ENCODE data around the gene PLIN4. TPM values are rescaled to one million over a fixed set of nuclear protein-coding genes. Genes with fewer than 3 reads are reported as not detected.

Gene PLIN4
- total RNA-seq, 2 experiments from 2014 or later = 0.05 TPM; not detected in 1

GRCh38 chr19:4495471-4495870 lies 22.8 kb downstream of the PLIN4 start:
- intact Hi-C loops (cut with micrococcal nuclease) = no loop called here
- Mint-ChIP-seq H3K27ac (no peak overlapping the region), H3K36me3 (ENCODE audit: low read depth) (no peaks in the 10 kb centered on the region), H3K4me3 (no peak overlapping the region), H3K4me1 (ENCODE audit: low read depth) (no peaks in the 10 kb centered on the region), H3K9me3 (no peaks in the 10 kb centered on the region), H3K27me3 (no peaks in the 10 kb centered on the region)
- no peak for TF ChIP-seq CTCF (IDR thresholded peaks at IDR 0.05)
- ChIA-PET POLR2A (no interaction called here), CTCF (no interaction called here)
- peak; percentile 55 for ATAC-seq
- no peak for DNase-seq

- Mint-ChIP-seq H3K4me1 (ENCODE audit: low read depth) (no peaks in the 10 kb centered on the region), H3K27me3 (no peaks in the 10 kb centered on the region), H3K9me3 (no peaks in the 10 kb centered on the region), H3K4me3 (no peak overlapping the region), H3K36me3 (ENCODE audit: low read depth) (peaks cover 4% of the 10 kb centered on the region), H3K27ac (no peak overlapping the region)
- DNase-seq = no peak
- intact Hi-C loops (cut with micrococcal nuclease) = no loop called here
- ChIA-PET CTCF (no interaction called here), POLR2A (no interaction called here)
- ATAC-seq = no peak
- no peak for TF ChIP-seq CTCF (IDR thresholded peaks at IDR 0.05)
Measured at GRCh38 chr19:4494691-4495064, 23.6 kb downstream of the PLIN4 start.

GRCh38 chr19:4493929-4494690 lies 24.2 kb downstream of the PLIN4 start:
- POLR2A ChIA-PET = no interaction called here
- Mint-ChIP-seq H3K27me3 (no peaks in the 10 kb centered on the region), H3K36me3 (ENCODE audit: low read depth) (peaks cover 4% of the 10 kb centered on the region), H3K4me3 (no peak overlapping the region), H3K27ac (no peak overlapping the region), H3K9me3 (no peaks in the 10 kb centered on the region), H3K4me1 (ENCODE audit: low read depth) (no peaks in the 10 kb centered on the region)
- CTCF ChIA-PET = no interaction called here
- DNase-seq = no peak
- intact Hi-C loops (cut with micrococcal nuclease) = no loop called here
- TF ChIP-seq CTCF (IDR thresholded peaks at IDR 0.05) = no peak
- ATAC-seq = no peak

DNA sequence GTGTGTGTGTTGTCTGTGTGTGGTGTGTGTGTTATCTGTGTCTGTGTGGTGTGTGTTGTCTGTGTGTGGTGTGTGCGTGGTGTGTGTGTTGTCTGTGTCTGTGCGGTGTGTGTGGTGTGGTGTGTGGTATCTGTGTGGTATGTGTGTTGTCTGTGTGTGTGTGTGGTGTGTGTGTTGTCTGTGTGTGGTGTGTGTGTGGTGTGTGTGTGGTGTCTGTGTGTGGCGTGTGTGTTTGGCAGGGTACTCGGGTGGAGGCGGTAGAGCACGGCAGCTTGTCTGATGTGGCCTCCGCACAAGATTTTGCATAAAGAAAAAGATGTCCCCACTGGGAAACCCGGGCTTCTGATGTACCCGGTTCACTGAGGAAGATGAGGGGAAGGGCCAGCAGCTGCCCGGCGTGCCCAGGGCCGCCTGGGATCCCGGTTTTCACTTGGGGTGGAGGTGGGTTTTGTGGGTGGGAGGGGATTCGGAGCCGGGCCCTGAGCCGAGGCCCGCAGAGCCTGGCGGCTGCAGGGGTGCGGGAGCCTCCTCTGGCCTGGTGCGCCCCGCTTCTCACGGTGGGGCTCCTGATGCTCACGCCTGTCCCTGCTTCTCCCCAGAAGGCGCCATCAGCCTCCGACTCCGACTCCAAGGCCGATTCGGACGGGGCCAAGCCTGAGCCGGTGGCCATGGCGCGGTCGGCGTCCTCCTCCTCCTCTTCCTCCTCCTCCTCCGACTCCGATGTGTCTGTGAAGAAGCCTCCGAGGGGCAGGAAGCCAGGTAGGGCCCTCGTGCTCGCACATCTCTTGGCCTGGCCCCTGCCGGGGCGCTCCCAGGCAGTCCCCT lies 25.0 kb downstream of the PLIN4 start:
- CTCF ChIA-PET = no interaction called here
- intact Hi-C loops (cut with micrococcal nuclease) = no loop called here
- TF ChIP-seq CTCF (IDR thresholded peaks at IDR 0.05) = no peak
- DNase-seq (no peak), ATAC-seq (no peak)
- no peak overlapping the region for H3K27ac Mint-ChIP-seq
- H3K9me3 Mint-ChIP-seq = no peaks in the 10 kb centered on the region
- POLR2A ChIA-PET = no interaction called here
- no peak overlapping the region for H3K4me3 Mint-ChIP-seq
- no peaks in the 10 kb centered on the region for H3K4me1 Mint-ChIP-seq (ENCODE audit: low read depth)
- H3K27me3 Mint-ChIP-seq = no peaks in the 10 kb centered on the region
- H3K36me3 Mint-ChIP-seq (ENCODE audit: low read depth) = peaks cover 4% of the 10 kb centered on the region
